ENCODE data around the gene OR2Z1. TPM values are rescaled to one million over a fixed set of nuclear protein-coding genes. Genes with fewer than 3 reads are reported as not detected.

Gene OR2Z1
- polyA plus RNA-seq, 4 donors, result not detected

DNA sequence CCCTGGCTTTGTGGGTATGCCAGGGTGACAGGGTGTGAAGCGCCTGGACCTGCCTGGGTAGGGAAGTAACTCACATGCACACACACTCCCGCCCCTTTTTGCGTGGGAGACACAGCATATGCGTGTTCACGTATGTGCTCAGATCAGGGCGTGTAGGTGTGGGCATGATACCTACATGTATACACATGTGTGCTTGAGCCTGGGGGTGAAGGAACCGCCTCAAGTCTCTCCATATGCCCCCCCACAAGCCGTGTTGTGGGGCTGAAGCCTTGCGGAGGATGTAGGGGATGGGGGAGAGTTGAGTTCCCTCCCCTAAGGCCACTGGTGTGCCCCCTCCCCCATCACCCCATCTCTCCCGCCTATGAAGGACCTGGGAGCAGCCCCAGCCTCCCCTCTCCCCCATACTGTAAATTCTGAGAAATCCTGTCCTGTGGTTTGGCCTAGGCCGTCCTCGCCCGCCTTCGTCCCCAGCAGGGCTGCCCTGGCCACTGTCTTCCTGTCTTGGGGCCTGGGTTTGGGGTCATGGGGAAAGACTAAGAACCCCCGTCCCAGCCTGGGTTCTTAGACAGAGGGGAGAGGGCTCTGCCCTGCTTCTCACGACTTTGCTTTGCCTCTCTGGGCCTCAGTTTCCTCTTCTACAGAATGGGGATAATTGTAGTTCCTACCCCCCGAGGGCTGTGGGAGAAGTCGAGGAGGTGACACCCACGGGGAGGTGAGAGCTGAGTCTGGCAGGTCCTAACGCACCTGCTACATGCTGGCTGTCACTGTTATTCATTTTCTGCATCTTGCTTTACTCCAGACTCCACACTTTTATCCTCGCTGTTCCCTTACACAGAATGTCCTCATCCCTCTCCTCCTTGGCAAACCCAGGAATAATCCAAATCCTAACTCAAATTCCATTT is 37.2 kb upstream of the OR2Z1 start:
- H3K4me3 ChIP-seq (ENCODE audit: low read depth in 1 of 3, low read length in 3 of 3), result no peak overlapping the region
- FAIRE-seq, result no peak
- 62 to 72% (median 70%) methylated on average over 21 of the region's 21 CpGs for WGBS, 3 donors

DNA sequence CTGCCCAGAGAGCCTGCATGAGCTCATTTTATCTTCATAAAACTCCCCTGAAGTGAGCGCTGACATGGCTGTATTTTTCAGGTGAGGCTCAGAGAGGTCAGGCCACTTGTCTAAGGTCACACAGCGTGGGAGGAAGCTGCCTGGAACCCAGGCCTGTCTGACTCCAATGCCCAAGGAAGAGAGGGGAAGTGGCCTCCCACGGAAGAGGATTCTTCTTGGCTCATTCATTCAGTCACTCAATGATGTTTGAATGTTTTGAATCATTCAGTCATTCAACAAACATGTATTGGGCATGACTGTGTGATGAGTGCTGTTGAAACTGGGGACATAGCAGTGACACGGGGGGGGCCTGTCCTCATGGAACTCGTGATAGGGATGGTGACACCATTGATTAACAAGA is 34.9 kb upstream of the OR2Z1 start:
- 48 to 57% (median 49%) methylated on average over 5 of the region's 5 CpGs for WGBS, 3 donors
- Histone ChIP-seq H3K27ac (ENCODE audit: low read depth in 1 of 3, low read length in 2 of 3) (no peak overlapping the region), H3K36me3 (ENCODE audit: control insufficient read depth in 3 of 3, insufficient read depth in 2 of 3, low read depth in 1 of 3, low read length in 3 of 3) (no peaks in the 10 kb centered on the region), H3K9me3 (ENCODE audit: control insufficient read depth in 2 of 2, insufficient read depth in 1 of 2, low read depth in 1 of 2, low read length in 1 of 2) (no peaks in the 10 kb centered on the region), H3K4me3 (ENCODE audit: low read depth in 1 of 3, low read length in 3 of 3) (no peak overlapping the region), H3K27me3 (ENCODE audit: control insufficient read depth in 3 of 3, insufficient read depth in 3 of 3, low read length in 3 of 3) (no peaks in the 10 kb centered on the region), H3K4me1 (ENCODE audit: control insufficient read depth in 3 of 3, insufficient read depth in 2 of 3, low read depth in 1 of 3, low read length in 2 of 3) (no peaks in the 10 kb centered on the region)
- FAIRE-seq (no peak), DNase-seq (no peak)

More for the DNA sequence above, 37.2 kb upstream of the OR2Z1 start:
- no peak for DNase-seq
- Histone ChIP-seq H3K27ac (ENCODE audit: low read depth in 1 of 3, low read length in 2 of 3) (no peak overlapping the region), H3K4me1 (ENCODE audit: control insufficient read depth in 3 of 3, insufficient read depth in 2 of 3, low read depth in 1 of 3, low read length in 2 of 3) (no peaks in the 10 kb centered on the region), H3K36me3 (ENCODE audit: control insufficient read depth in 3 of 3, insufficient read depth in 2 of 3, low read depth in 1 of 3, low read length in 3 of 3) (no peaks in the 10 kb centered on the region), H3K9me3 (ENCODE audit: control insufficient read depth in 2 of 2, insufficient read depth in 1 of 2, low read depth in 1 of 2, low read length in 1 of 2) (no peaks in the 10 kb centered on the region), H3K27me3 (ENCODE audit: control insufficient read depth in 3 of 3, insufficient read depth in 3 of 3, low read length in 3 of 3) (no peaks in the 10 kb centered on the region)

- no peak overlapping the region for H3K4me3 ChIP-seq (ENCODE audit: low read depth in 1 of 3, low read length in 3 of 3)
- 92 to 94% (median 92%) methylated on average over 15 of the region's 15 CpGs for WGBS, 3 donors
- H3K27me3 ChIP-seq (ENCODE audit: control insufficient read depth in 3 of 3, insufficient read depth in 3 of 3, low read length in 3 of 3), result no peaks in the 10 kb centered on the region
- DNase-seq (no peak), FAIRE-seq (no peak)
- no peaks in the 10 kb centered on the region for H3K4me1 ChIP-seq (ENCODE audit: control insufficient read depth in 3 of 3, insufficient read depth in 2 of 3, low read depth in 1 of 3, low read length in 2 of 3)
- H3K36me3 ChIP-seq (ENCODE audit: control insufficient read depth in 3 of 3, insufficient read depth in 2 of 3, low read depth in 1 of 3, low read length in 3 of 3), result no peaks in the 10 kb centered on the region
- H3K9me3 ChIP-seq (ENCODE audit: control insufficient read depth in 2 of 2, insufficient read depth in 1 of 2, low read depth in 1 of 2, low read length in 1 of 2), result no peaks in the 10 kb centered on the region
- H3K27ac ChIP-seq (ENCODE audit: low read depth in 1 of 3, low read length in 2 of 3), result no peak overlapping the region
These were observed 32.5 kb upstream of the OR2Z1 start for GRCh38 chr19:8688930-8689329.

GRCh38 chr19:8690753-8691539 is 30.5 kb upstream of the OR2Z1 start:
- FAIRE-seq (no peak), DNase-seq (no peak)
- 30 to 56% (median 34%) methylated on average over 5 of the region's 5 CpGs for WGBS, 3 donors
- H3K4me3 ChIP-seq (ENCODE audit: low read depth in 1 of 3, low read length in 3 of 3), result no peak overlapping the region
- H3K27ac ChIP-seq (ENCODE audit: low read depth in 1 of 3, low read length in 2 of 3), result no peak overlapping the region
- H3K36me3 ChIP-seq (ENCODE audit: control insufficient read depth in 3 of 3, insufficient read depth in 2 of 3, low read depth in 1 of 3, low read length in 3 of 3), result no peaks in the 10 kb centered on the region
- no peaks in the 10 kb centered on the region for H3K27me3 ChIP-seq (ENCODE audit: control insufficient read depth in 3 of 3, insufficient read depth in 3 of 3, low read length in 3 of 3)
- H3K9me3 ChIP-seq (ENCODE audit: control insufficient read depth in 2 of 2, insufficient read depth in 1 of 2, low read depth in 1 of 2, low read length in 1 of 2), result no peaks in the 10 kb centered on the region
- H3K4me1 ChIP-seq (ENCODE audit: control insufficient read depth in 3 of 3, insufficient read depth in 2 of 3, low read depth in 1 of 3, low read length in 2 of 3), result no peaks in the 10 kb centered on the region

DNA sequence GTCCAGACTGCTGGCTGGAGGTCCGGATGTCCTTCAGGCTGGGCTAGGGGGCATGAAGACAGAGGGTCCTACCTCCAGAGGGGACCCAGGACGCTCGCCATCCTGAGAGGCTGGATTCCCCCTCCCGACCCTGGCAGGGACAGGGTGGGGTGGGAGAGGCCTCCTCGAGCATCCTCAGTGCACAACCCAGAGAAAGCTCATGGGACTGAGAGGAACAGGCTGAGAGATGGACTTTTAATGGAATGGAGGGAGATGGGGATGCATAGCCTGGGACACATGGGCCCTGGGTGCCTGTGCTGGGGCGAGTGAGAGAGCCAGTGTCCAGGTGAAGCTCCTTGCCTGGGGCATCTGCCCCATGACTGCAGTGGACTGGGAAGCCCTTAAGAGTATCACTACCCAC is 25.9 kb upstream of the OR2Z1 start:
- Histone ChIP-seq H3K36me3 (ENCODE audit: control insufficient read depth in 3 of 3, insufficient read depth in 2 of 3, low read depth in 1 of 3, low read length in 3 of 3) (no peaks in the 10 kb centered on the region), H3K27ac (ENCODE audit: low read depth in 1 of 3, low read length in 2 of 3) (no peak overlapping the region)
- WGBS, 3 donors, result 45 to 67% (median 50%) methylated on average over 6 of the region's 6 CpGs

GRCh38 chr19:8695911-8696310 is 25.5 kb upstream of the OR2Z1 start:
- no peak for DNase-seq
- Histone ChIP-seq H3K36me3 (ENCODE audit: control insufficient read depth in 3 of 3, insufficient read depth in 2 of 3, low read depth in 1 of 3, low read length in 3 of 3) (no peaks in the 10 kb centered on the region), H3K27ac (ENCODE audit: low read depth in 1 of 3, low read length in 2 of 3) (no peak overlapping the region), H3K9me3 (ENCODE audit: control insufficient read depth in 2 of 2, insufficient read depth in 1 of 2, low read depth in 1 of 2, low read length in 1 of 2) (no peaks in the 10 kb centered on the region), H3K4me3 (ENCODE audit: low read depth in 1 of 3, low read length in 3 of 3) (no peak overlapping the region), H3K4me1 (ENCODE audit: control insufficient read depth in 3 of 3, insufficient read depth in 2 of 3, low read depth in 1 of 3, low read length in 2 of 3) (no peaks in the 10 kb centered on the region), H3K27me3 (ENCODE audit: control insufficient read depth in 3 of 3, insufficient read depth in 3 of 3, low read length in 3 of 3) (peaks cover 0 to 4% (median 0%) of the 10 kb centered on the region in 3 donors)
- WGBS, 3 donors, result 70 to 72% (median 70%) methylated on average over 6 of the region's 6 CpGs
- no peak for FAIRE-seq

More for the DNA sequence above, 25.9 kb upstream of the OR2Z1 start:
- Histone ChIP-seq H3K4me1 (ENCODE audit: control insufficient read depth in 3 of 3, insufficient read depth in 2 of 3, low read depth in 1 of 3, low read length in 2 of 3) (no peaks in the 10 kb centered on the region), H3K9me3 (ENCODE audit: control insufficient read depth in 2 of 2, insufficient read depth in 1 of 2, low read depth in 1 of 2, low read length in 1 of 2) (no peaks in the 10 kb centered on the region), H3K4me3 (ENCODE audit: low read depth in 1 of 3, low read length in 3 of 3) (no peak overlapping the region), H3K27me3 (ENCODE audit: control insufficient read depth in 3 of 3, insufficient read depth in 3 of 3, low read length in 3 of 3) (peaks cover 0 to 4% (median 0%) of the 10 kb centered on the region in 3 donors)
- FAIRE-seq (no peak), DNase-seq (no peak)

DNA sequence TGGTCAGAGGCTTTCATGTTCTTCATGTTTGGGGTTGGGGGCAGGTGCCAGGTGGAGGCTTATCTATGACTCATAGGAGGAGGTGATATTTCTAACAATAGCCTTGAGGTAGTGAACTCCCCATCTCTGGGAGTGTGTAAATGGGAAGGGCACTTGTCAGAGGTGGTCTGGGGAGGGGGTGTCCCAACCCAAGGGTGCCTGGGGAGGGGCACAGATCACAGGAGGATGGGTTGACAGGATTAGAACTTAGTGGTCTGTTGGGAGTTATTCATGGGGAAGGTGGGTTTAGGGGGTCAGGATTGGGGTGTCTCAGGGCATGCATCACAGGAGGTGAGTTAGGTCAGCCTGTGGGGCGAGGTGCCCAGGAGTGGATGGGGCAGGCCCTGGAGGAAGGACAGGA is 24.4 kb upstream of the OR2Z1 start:
- H3K27me3 ChIP-seq (ENCODE audit: control insufficient read depth in 3 of 3, insufficient read depth in 3 of 3, low read length in 3 of 3), result peaks cover 0 to 4% (median 0%) of the 10 kb centered on the region in 3 donors
- H3K4me1 ChIP-seq (ENCODE audit: control insufficient read depth in 3 of 3, insufficient read depth in 2 of 3, low read depth in 1 of 3, low read length in 2 of 3), result no peaks in the 10 kb centered on the region
- no peak for FAIRE-seq
- WGBS, 3 donors, result 17 to 53% (median 50%) methylated on average over 1 of the region's 1 CpG
- DNase-seq, result no peak
- H3K36me3 ChIP-seq (ENCODE audit: control insufficient read depth in 3 of 3, insufficient read depth in 2 of 3, low read depth in 1 of 3, low read length in 3 of 3), result no peaks in the 10 kb centered on the region
- no peak overlapping the region for H3K4me3 ChIP-seq (ENCODE audit: low read depth in 1 of 3, low read length in 3 of 3)
- no peak overlapping the region for H3K27ac ChIP-seq (ENCODE audit: low read depth in 1 of 3, low read length in 2 of 3)
- H3K9me3 ChIP-seq (ENCODE audit: control insufficient read depth in 2 of 2, insufficient read depth in 1 of 2, low read depth in 1 of 2, low read length in 1 of 2), result no peaks in the 10 kb centered on the region

DNA sequence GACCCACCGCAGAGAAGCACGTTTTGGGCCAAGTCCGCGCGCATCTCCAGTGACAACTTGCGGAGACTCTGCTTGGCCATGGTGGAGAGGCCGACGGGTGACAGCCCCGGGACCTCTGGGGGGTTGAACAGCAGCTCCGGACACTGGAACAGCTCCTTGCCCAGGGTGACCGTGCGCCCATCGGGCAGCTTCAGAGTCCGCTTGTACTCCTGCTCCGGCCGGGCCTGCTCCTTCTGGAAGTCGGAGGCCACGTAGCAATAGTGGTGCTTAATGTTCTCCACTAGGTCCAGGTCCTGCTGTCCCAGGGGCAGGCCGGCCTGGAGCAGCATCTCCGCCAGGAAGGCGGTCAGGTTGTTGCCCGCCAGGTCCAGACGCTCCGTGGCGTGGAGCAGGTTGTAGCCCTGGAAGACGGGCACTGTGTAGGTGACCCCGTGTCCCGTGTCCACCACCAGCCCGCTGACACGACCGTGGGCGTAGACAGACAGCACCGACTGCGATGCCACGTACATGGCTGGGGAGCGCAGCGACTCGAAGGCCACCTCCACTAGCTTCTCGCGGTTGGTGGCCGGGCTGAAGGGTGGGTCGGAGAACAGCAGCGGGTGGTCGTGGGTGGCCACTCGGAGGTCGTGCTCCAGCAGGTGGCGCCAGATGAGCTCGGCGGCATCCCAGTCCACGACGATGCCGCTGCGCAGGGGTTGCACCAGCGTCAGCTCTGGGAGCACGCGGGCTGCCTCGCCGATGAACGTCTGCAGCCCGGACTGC is 23.6 kb upstream of the OR2Z1 start:
- no peak for FAIRE-seq
- 66 to 77% (median 71%) methylated on average over 43 to 60 of the region's 60 CpGs for WGBS, 3 donors

More for the DNA sequence above, 23.6 kb upstream of the OR2Z1 start:
- peaks cover 0 to 4% (median 0%) of the 10 kb centered on the region in 3 donors for H3K27me3 ChIP-seq (ENCODE audit: control insufficient read depth in 3 of 3, insufficient read depth in 3 of 3, low read length in 3 of 3)
- no peak for DNase-seq
- H3K4me3 ChIP-seq (ENCODE audit: low read depth in 1 of 3, low read length in 3 of 3), result no peak overlapping the region
- no peaks in the 10 kb centered on the region for H3K9me3 ChIP-seq (ENCODE audit: control insufficient read depth in 2 of 2, insufficient read depth in 1 of 2, low read depth in 1 of 2, low read length in 1 of 2)
- no peak overlapping the region for H3K27ac ChIP-seq (ENCODE audit: low read depth in 1 of 3, low read length in 2 of 3)
- H3K4me1 ChIP-seq (ENCODE audit: control insufficient read depth in 3 of 3, insufficient read depth in 2 of 3, low read depth in 1 of 3, low read length in 2 of 3), result no peaks in the 10 kb centered on the region
- no peaks in the 10 kb centered on the region for H3K36me3 ChIP-seq (ENCODE audit: control insufficient read depth in 3 of 3, insufficient read depth in 2 of 3, low read depth in 1 of 3, low read length in 3 of 3)

All from small intestine (tissue), 7 donors.